Activated naive CD8-positive, alpha-beta T cell (primary cell): ENCODE measurements around the gene DCAF11.

ENCODE experiments used
- H3K27ac Mint-ChIP-seq: one replicate; pipeline ENCODE4 v1.8.0; 2021; ENCODE audit warnings: mixed read lengths
- H3K27me3 Mint-ChIP-seq: one replicate; pipeline ENCODE4 v1.8.0; 2021; ENCODE audit warnings: mixed read lengths
- H3K36me3 Mint-ChIP-seq: one replicate; pipeline ENCODE4 v1.8.0; 2021; ENCODE audit warnings: mixed read lengths
- H3K4me1 Mint-ChIP-seq: one replicate; pipeline ENCODE4 v1.8.0; 2021; ENCODE audit warnings: low read depth, mixed read lengths
- H3K4me3 Mint-ChIP-seq: one replicate; pipeline ENCODE4 v1.8.0; 2021; ENCODE audit warnings: mild to moderate bottlenecking, mixed read lengths
- H3K9me3 Mint-ChIP-seq: one replicate; pipeline ENCODE4 v1.8.0; 2021; ENCODE audit warnings: low read depth, mixed read lengths

Gene DCAF11

DNA sequence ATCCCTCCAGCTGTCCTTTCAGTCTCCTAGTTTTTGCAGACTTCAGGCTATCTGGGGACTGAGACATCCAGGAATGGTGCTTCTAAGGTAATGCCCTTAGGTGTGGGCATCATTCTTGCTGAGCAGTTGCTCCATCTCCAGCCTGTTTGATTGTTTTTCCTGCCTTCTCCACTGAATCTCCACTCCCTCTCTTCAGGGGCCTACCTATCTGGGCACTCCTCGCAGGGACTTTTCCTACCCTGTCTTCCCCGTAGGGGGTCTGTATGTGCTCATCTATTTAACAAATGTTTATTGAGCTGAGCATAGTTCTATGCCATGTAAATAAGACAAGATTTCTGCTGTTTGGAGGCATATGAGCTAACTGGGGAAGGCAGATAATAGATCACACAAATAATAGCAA is 18.4 kb downstream of the DCAF11 start:
- peak overlapping the region; percentile 42 for H3K4me3 Mint-ChIP-seq
- H3K27me3 Mint-ChIP-seq, result no peaks in the 10 kb centered on the region

GRCh38 chr14:24133735-24134134 is 19.2 kb downstream of the DCAF11 start:
- H3K4me3 Mint-ChIP-seq, result no peak overlapping the region
- no peaks in the 10 kb centered on the region for H3K27me3 Mint-ChIP-seq
- H3K36me3 Mint-ChIP-seq, result peaks cover 9% of the 10 kb centered on the region
- H3K9me3 Mint-ChIP-seq, result no peaks in the 10 kb centered on the region
- H3K4me1 Mint-ChIP-seq, result peaks cover 45% of the 10 kb centered on the region
- no peak overlapping the region for H3K27ac Mint-ChIP-seq

More for the DNA sequence above, 18.4 kb downstream of the DCAF11 start:
- peaks cover 6% of the 10 kb centered on the region for H3K36me3 Mint-ChIP-seq
- H3K27ac Mint-ChIP-seq, result peak overlapping the region; percentile 89
- H3K9me3 Mint-ChIP-seq, result no peaks in the 10 kb centered on the region
- H3K4me1 Mint-ChIP-seq, result peaks cover 38% of the 10 kb centered on the region

- Mint-ChIP-seq H3K9me3 (no peaks in the 10 kb centered on the region), H3K4me1 (peaks cover 59% of the 10 kb centered on the region)
Measured at GRCh38 chr14:24135584-24135833, 20.9 kb downstream of the DCAF11 start.

GRCh38 chr14:24135834-24136683 is 21.5 kb downstream of the DCAF11 start, which contains the start of gene PSME1:
Gene PSME1, plus strand, starts transcription at chr14:24136194. Its CDS starts 69 bp downstream, at chr14:24136263.
- Mint-ChIP-seq H3K4me1 (peaks cover 59% of the 10 kb centered on the region), H3K4me3 (peak within 1 kb of the TSS; percentile 96), H3K27me3 (no peaks in the 10 kb centered on the region), H3K36me3 (peaks cover 9% of the 10 kb centered on the region), H3K27ac (peak within 1 kb of the TSS; percentile 93), H3K9me3 (no peaks in the 10 kb centered on the region)

More at GRCh38 chr14:24135584-24135833, 20.9 kb downstream of the DCAF11 start:
- Mint-ChIP-seq H3K4me3 (peak overlapping the region; percentile 96), H3K27me3 (no peaks in the 10 kb centered on the region), H3K27ac (peak overlapping the region; percentile 91), H3K36me3 (peaks cover 9% of the 10 kb centered on the region)

GRCh38 chr14:24136684-24137528 is 22.3 kb downstream of the DCAF11 start:
- H3K9me3 Mint-ChIP-seq, result no peaks in the 10 kb centered on the region
- H3K4me3 Mint-ChIP-seq, result peak overlapping the region; percentile 91
- H3K27me3 Mint-ChIP-seq, result no peaks in the 10 kb centered on the region
- H3K36me3 Mint-ChIP-seq, result peaks cover 9% of the 10 kb centered on the region
- peaks cover 58% of the 10 kb centered on the region for H3K4me1 Mint-ChIP-seq
- H3K27ac Mint-ChIP-seq, result peak overlapping the region; percentile 93

- H3K27me3 Mint-ChIP-seq, result no peaks in the 10 kb centered on the region
- H3K4me1 Mint-ChIP-seq, result peaks cover 56% of the 10 kb centered on the region
- peak overlapping the region; percentile 93 for H3K27ac Mint-ChIP-seq
- no peaks in the 10 kb centered on the region for H3K9me3 Mint-ChIP-seq
- peaks cover 9% of the 10 kb centered on the region for H3K36me3 Mint-ChIP-seq
- H3K4me3 Mint-ChIP-seq, result peak overlapping the region; percentile 91
Measured at GRCh38 chr14:24137529-24138395, 23.2 kb downstream of the DCAF11 start.

DNA sequence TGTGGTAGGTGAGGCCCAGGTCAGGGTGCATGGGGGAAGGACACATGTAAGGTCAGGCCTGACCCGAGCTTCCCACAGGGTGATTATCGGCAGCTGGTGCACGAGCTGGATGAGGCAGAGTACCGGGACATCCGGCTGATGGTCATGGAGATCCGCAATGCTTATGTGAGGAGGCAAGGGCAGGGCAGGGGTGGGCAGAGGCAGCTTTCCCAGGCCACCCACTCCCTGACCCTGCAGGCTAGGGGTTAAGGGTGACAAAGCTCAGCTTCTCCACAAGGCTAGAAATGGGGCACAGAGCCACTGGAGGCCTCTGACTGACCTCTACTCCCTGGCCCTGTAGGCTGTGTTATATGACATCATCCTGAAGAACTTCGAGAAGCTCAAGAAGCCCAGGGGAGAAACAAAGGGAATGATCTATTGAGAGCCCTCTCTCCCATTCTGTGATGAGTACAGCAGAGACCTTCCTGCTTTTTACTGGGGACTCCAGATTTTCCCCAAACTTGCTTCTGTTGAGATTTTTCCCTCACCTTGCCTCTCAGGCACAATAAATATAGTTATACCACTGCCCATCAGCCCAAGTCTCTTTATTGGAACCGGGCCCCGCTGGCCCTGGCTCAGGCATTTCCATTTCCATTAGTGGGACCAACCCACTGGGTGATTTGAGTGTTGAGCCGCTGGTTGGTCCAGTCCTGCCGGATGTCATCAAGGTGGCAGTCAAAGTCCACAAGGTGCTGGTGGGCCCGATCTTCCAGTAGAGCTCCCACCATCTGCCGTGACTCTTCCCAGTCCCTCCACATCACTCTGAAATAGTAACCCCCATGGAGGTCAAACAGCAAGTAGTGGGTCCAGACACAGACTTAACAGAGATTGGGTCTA is 24.1 kb downstream of the DCAF11 start:
- Mint-ChIP-seq H3K36me3 (peaks cover 11% of the 10 kb centered on the region), H3K27ac (peak overlapping the region; percentile 61)

DNA sequence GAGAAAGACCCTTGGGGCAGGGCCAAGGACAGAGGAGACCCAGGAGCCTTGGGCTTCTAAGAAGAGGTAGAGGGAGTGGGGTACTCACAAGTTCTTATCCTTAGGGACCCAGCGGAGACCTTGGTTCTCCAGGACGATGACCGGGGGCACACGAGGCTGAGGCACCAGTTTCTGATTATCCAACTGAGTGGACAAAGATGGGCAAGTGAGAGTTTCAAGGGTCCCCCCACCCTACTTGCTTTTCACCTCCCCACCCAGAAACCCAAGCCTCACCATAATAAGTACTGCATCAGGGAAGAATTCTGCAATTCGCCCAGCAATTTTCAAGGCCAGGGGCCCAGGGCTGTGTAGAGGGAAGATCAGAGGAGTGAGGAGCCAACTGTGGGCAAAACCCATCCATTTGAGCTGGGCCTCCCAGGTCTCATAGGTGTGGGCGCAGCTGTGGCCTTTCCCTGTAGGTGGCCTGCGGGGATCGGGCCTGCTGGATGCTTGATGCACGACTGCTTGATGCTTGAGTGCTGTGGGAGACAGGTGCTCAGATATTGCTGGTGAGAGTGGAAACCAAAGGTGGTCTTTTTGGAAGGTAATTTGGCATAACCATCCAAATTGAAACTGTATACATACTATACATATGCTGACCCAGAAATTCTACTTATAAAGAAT is 24.8 kb downstream of the DCAF11 start:
- Mint-ChIP-seq H3K4me3 (peak overlapping the region; percentile 97), H3K9me3 (no peaks in the 10 kb centered on the region), H3K36me3 (peaks cover 13% of the 10 kb centered on the region), H3K27me3 (no peaks in the 10 kb centered on the region), H3K4me1 (peaks cover 63% of the 10 kb centered on the region), H3K27ac (peak overlapping the region; percentile 70)

More for the DNA sequence above, 24.1 kb downstream of the DCAF11 start:
- Mint-ChIP-seq H3K9me3 (no peaks in the 10 kb centered on the region), H3K27me3 (no peaks in the 10 kb centered on the region), H3K4me3 (peak overlapping the region; percentile 97), H3K4me1 (peaks cover 59% of the 10 kb centered on the region)

DNA sequence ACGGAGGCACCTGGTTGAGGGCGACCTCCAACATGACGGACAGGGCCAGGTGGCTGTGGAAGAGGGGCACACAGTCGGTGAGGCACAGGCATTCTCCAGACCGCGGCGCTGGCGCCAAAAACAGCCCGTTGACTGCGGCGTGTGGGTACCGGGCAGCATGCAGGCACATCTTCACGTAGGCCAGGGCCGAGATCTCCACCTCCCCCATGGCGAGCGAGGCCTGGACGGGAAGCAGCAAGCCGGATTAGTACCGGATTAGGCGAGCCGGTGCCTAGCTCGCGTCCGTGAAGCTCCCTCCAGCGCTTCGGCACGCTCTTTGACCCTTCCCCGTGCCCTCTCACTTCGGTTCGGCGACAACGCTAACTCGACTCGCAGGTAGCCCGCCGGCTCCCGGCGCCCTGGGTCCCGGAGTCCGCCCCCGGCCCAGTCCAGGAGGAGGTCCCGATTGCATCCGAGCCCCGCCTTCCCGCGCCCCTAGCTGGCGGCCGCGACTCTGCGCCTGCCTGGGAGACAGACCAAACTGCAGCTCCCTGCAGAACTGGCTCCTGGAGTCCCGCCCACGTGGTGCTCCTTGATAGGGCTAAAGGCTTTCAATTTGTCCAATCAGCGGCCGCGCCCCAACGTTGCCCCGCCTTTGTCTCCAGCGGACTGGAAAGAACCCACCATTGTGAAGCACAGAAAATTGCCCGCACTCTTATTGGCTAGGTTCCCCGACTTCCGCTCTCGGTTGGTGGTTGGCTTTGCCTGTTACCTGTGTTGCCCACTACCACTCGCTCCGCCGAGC is 26.7 kb downstream of the DCAF11 start, which contains the start of gene EMC9:
TSS of gene EMC9 (minus strand) at position 495 of the 784 bp plus-strand sequence. CDS start at position 208, 287 bp downstream.
- Mint-ChIP-seq H3K27ac (peak within 1 kb of the TSS; percentile 93), H3K9me3 (no peaks in the 10 kb centered on the region), H3K4me3 (peak within 1 kb of the TSS; percentile 97), H3K36me3 (peaks cover 22% of the 10 kb centered on the region), H3K27me3 (no peaks in the 10 kb centered on the region), H3K4me1 (peaks cover 69% of the 10 kb centered on the region)

GRCh38 chr14:24143511-24143910 is 28.9 kb downstream of the DCAF11 start:
- H3K9me3 Mint-ChIP-seq, result no peaks in the 10 kb centered on the region
- H3K27me3 Mint-ChIP-seq, result no peaks in the 10 kb centered on the region
- peaks cover 59% of the 10 kb centered on the region for H3K4me1 Mint-ChIP-seq
- peak overlapping the region; percentile 78 for H3K27ac Mint-ChIP-seq
- H3K4me3 Mint-ChIP-seq, result peak overlapping the region; percentile 68
- peaks cover 16% of the 10 kb centered on the region for H3K36me3 Mint-ChIP-seq

- H3K27me3 Mint-ChIP-seq, result no peaks in the 10 kb centered on the region
- peaks cover 16% of the 10 kb centered on the region for H3K36me3 Mint-ChIP-seq
- peak overlapping the region; percentile 78 for H3K27ac Mint-ChIP-seq
- peak overlapping the region; percentile 97 for H3K4me3 Mint-ChIP-seq
- H3K9me3 Mint-ChIP-seq, result no peaks in the 10 kb centered on the region
- H3K4me1 Mint-ChIP-seq, result peaks cover 59% of the 10 kb centered on the region
Measured at GRCh38 chr14:24144451-24144850, 29.9 kb downstream of the DCAF11 start.

- H3K36me3 Mint-ChIP-seq, result peaks cover 16% of the 10 kb centered on the region
- peaks cover 57% of the 10 kb centered on the region for H3K4me1 Mint-ChIP-seq
- peak overlapping the region; percentile 97 for H3K4me3 Mint-ChIP-seq
- peak overlapping the region; percentile 98 for H3K27ac Mint-ChIP-seq
- no peaks in the 10 kb centered on the region for H3K9me3 Mint-ChIP-seq
- H3K27me3 Mint-ChIP-seq, result no peaks in the 10 kb centered on the region
Measured at GRCh38 chr14:24145219-24145618, 30.6 kb downstream of the DCAF11 start.
